PC-3 (cell line): ENCODE measurements around the gene SH3D19.

Experiments
- CTCF ChIP-seq: fragments of 300-600 bp; sonication (generic); conservative IDR thresholded peaks from 2 replicates; pipeline ENCODE4 v1.5.1; 2017; ENCODE audit warnings: antibody characterized with exemption, low read depth, mild to moderate bottlenecking, low read length
- EZH2 ChIP-seq: fragments of 300-600 bp; sonication (generic); IDR thresholded peaks from one replicate; pipeline ENCODE4 v1.6.1; 2017; ENCODE audit warnings: antibody characterized with exemption, mild to moderate bottlenecking, low read length; ENCODE audit not compliant: unreplicated experiment
- EZH2phosphoT487 ChIP-seq: fragments of 300-600 bp; sonication (generic); IDR thresholded peaks from 2 replicates; pipeline ENCODE4 v1.6.1; 2018; ENCODE audit warnings: mild to moderate bottlenecking, antibody characterized with exemption, low read length, borderline replicate concordance

- TF ChIP-seq CTCF = no peak
- no peak for TF ChIP-seq EZH2
- no peak for TF ChIP-seq EZH2phosphoT487
Observed at GRCh38 chr4:151227172-151227571, 98.2 kb downstream of the SH3D19 start.
